Right cardiac atrium (tissue), 5 donors: ENCODE measurements around the gene CELF2. TPM values are rescaled to one million over a fixed set of nuclear protein-coding genes. Genes with fewer than 3 reads are reported as not detected.
A peak's percentile ranks its signal among the peaks of the same experiment; 100 is the strongest.

ENCODE experiments used
- ATAC-seq, 2 donors: fragments of 200-7000 bp; cut with Tn5 transposase; one replicate each; pipeline versions ENCODE4 v1.8.0 to v1.9.1; 2020; ENCODE audit warnings: moderate library complexity in 2 of 2, mild to moderate bottlenecking in 1 of 2
- DNase-seq, 3 donors: peaks; one replicate each; pipeline ENCODE4 v3.0.0-alpha.2; 2020
- H3K27ac ChIP-seq: one replicate; pipeline ENCODE4 v1.5.1; 2013; ENCODE audit warnings: mild to moderate bottlenecking, low read length, control low read depth, moderate library complexity
- H3K27me3 ChIP-seq: one replicate; pipeline ENCODE4 v1.6.1; 2013; ENCODE audit not compliant: control insufficient read depth, insufficient read depth
- H3K4me1 ChIP-seq: one replicate; pipeline ENCODE4 v1.6.1; 2013; ENCODE audit warnings: low read length; ENCODE audit not compliant: control insufficient read depth, insufficient read depth
- H3K4me3 ChIP-seq: one replicate; pipeline ENCODE4 v1.5.1; 2013; ENCODE audit warnings: low read length, control low read depth
- H3K9me3 ChIP-seq: one replicate; pipeline ENCODE4 v1.6.1; 2013; ENCODE audit warnings: low read length; ENCODE audit not compliant: control insufficient read depth
- WGBS: extraction: QIAGEN DNeasy Blood & Tissue Kit; methylation state at CpG from one replicate; pipeline ENCODE4 v1.1.7; 2013; 5-methylcytosine and 5-hydroxymethylcytosine counted together
- intact Hi-C, 4 donors: fragments of 100-400 bp; cut with DNase I; formaldehyde crosslinking; loops; one replicate each; pipeline versions ENCODE4 v1.11.0 to v1.14.0; 2022 to 2023
- polyA plus RNA-seq: library from polyadenylated mRNA; stranded (reverse); fragments of 200-250 nt; gene quantifications from one replicate; pipeline ENCODE4 v1.2.3, GENCODE V29; 2013
- total RNA-seq, 4 donors: library from RNA; stranded (reverse); fragmentation: NEBNext Ultra II Directional; extraction: Animal tissue kit (Norgen Biotek cat#: 25700); gene quantifications; one replicate each; pipeline ENCODE4 v1.2.1, GENCODE V29; 2021
- donor health status: healthy with polysubstance abuse.
- donor health status: DM: no; HTN: yes; CAD: no.
- donor health status: DM: no; HTN: no; CAD: no.
- donor health status: DM: no; HTN: yes; CAD: no; lungs with severe emphysema.
- donor health status: DM: yes; HTN: yes; CAD: no.

The CELF2 gene
- total and polyA plus RNA-seq, 5 donors = 19.4 to 87.0 (median 76.8) TPM

DNA sequence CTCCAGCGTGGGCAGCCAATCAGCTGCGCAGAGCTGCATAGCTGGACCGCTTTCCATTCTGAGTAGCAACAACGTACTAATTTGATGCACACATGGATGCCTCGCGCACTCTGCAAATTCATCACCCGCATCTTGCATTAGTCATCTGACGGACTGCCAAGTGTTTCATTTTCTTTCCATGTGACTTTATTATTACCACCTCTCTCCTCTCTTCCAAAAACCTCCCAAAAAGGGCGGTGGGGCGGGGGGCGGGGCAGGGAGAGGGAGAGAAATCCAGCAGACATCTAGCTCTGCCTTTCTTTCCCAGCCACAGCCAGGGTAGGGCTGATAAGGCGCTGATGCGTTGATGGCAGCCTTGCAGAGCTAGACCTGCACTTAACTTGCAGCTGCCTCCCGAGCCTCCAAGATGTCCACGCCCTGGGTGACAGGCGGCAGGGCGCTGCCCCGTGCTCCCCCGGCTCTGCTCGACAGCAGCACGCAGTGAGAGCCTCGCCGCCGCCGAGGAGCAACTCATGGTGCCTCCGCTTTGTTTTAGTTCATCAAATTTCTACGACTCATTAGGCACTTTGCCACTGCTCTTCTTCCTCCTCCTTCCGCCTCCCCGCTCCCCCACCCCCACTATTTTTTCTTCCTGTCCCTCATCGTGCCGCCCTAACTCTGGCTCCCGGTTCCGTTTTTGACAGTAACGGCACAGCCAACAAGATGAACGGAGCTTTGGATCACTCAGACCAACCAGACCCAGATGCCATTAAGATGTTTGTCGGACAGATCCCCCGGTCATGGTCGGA lies 147.3 kb downstream of the CELF2 start:
- DNase-seq = peak; percentile 63 to 89 (median 85)
- Histone ChIP-seq H3K9me3 (no peaks in the 10 kb centered on the region), H3K27ac (peak overlapping the region; percentile 90), H3K4me1 (peaks cover 14% of the 10 kb centered on the region), H3K4me3 (peak overlapping the region; percentile 78), H3K27me3 (no peaks in the 10 kb centered on the region)
- ATAC-seq = peak; percentile 76 to 81
- intact Hi-C loops = loop anchor here in 2 of 4 donors (10.0 kb wide), 2 partner anchors 50 to 90 kb away; no protein-coding TSS in a partner anchor
- WGBS = under 1% methylated on average over 38 of the region's 38 CpGs

GRCh38 chr10:11165591-11166543 lies 148.2 kb downstream of the CELF2 start:
- Histone ChIP-seq H3K27ac (peak overlapping the region; percentile 90), H3K4me3 (peak overlapping the region; percentile 78), H3K9me3 (no peaks in the 10 kb centered on the region), H3K27me3 (no peaks in the 10 kb centered on the region), H3K4me1 (peaks cover 14% of the 10 kb centered on the region)
- WGBS = 4% methylated on average over 44 of the region's 44 CpGs
- intact Hi-C loops = loop anchor here in 2 of 4 donors (10.0 kb wide), 2 partner anchors 51 to 89 kb away; no protein-coding TSS in a partner anchor
- ATAC-seq = peak; percentile 74 to 78
- peak; percentile 45 to 88 (median 86) for DNase-seq

DNA sequence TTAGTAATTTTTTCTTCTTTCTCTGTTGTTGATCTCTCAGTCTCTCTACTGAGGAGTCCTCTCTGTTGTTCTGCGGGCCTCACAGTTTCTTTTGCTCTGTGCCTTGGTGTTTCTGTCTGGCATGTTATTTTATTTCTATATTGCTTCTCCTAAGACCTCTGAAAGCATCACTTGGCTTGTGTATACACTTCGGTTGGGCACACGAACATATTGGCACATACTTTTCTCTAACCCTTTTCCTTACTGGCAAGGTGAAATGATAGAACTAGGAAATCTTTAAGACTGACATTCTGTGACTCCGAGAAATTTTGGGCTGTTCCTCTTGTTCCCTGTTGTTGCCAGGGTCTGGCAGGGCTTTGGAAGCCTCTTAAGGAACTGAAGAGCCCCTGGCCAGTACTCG lies 148.9 kb downstream of the CELF2 start:
- peak overlapping the region; percentile 78 for H3K4me3 ChIP-seq
- no peak for DNase-seq
- H3K9me3 ChIP-seq = no peaks in the 10 kb centered on the region
- H3K27ac ChIP-seq = no peak overlapping the region
- intact Hi-C loops = loop anchor here in 2 of 4 donors (10.0 kb wide), 2 partner anchors 52 to 88 kb away; no protein-coding TSS in a partner anchor
- H3K4me1 ChIP-seq = peaks cover 12% of the 10 kb centered on the region
- ATAC-seq = no peak
- H3K27me3 ChIP-seq = no peaks in the 10 kb centered on the region
- 54% methylated on average over 5 of the region's 5 CpGs for WGBS

DNA sequence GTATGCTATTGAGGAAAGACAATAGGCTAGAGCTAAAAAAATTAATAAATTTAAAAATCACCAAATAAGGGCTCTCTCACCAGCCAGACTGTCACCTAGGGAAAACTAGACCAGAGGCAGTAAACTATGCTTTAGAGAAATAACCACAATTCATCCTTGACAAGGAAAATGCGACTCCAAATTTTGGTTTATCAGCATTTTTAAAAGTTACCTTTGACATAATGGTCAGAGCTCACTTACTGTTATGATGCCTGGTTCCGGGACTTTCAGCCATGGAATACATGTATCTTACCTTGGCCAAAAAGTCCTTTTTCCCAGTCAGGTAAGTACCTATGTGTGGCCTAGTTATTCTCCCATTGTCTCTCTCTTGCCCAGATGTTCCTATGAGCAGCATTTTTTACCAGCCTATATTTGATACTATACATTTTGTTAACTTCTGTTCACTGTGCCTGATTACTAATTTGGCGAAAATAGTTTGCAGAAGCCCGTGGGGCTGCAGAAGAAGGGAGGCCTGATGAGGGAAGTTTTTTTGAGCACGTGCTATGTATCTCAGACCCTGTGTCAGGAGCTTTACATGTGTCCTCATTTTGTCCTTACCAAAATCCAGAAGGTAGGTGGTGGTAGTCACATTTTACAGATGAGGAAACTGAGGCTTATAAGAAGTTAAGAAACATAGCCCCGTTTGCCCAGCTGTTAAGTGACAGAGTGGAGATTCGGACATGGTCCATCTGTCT lies 149.7 kb downstream of the CELF2 start:
- intact Hi-C loops = loop anchor here in 2 of 4 donors (10.0 kb wide), 2 partner anchors 53 to 87 kb away; no protein-coding TSS in a partner anchor
- Histone ChIP-seq H3K9me3 (no peaks in the 10 kb centered on the region), H3K27me3 (no peaks in the 10 kb centered on the region), H3K27ac (no peak overlapping the region), H3K4me1 (peaks cover 12% of the 10 kb centered on the region), H3K4me3 (peak overlapping the region; percentile 20)
- 76% methylated on average over 7 of the region's 7 CpGs for WGBS
- DNase-seq (no peak), ATAC-seq (no peak)

GRCh38 chr10:11168423-11169090 lies 150.9 kb downstream of the CELF2 start:
- 65% methylated on average over 6 of the region's 6 CpGs for WGBS
- Histone ChIP-seq H3K4me1 (peaks cover 12% of the 10 kb centered on the region), H3K27me3 (no peaks in the 10 kb centered on the region), H3K9me3 (no peaks in the 10 kb centered on the region), H3K27ac (no peak overlapping the region), H3K4me3 (no peak overlapping the region)
- DNase-seq (no peak), ATAC-seq (no peak)
- intact Hi-C loops = loop anchor here in 2 of 4 donors (10.0 kb wide), 2 partner anchors 54 to 86 kb away; no protein-coding TSS in a partner anchor

GRCh38 chr10:11169976-11170375 lies 152.3 kb downstream of the CELF2 start:
- WGBS = 85% methylated on average over 2 of the region's 2 CpGs
- Histone ChIP-seq H3K4me1 (peaks cover 12% of the 10 kb centered on the region), H3K27me3 (no peaks in the 10 kb centered on the region), H3K4me3 (peak overlapping the region; percentile 18), H3K9me3 (no peaks in the 10 kb centered on the region), H3K27ac (no peak overlapping the region)
- ATAC-seq = no peak
- intact Hi-C loops = loop anchor here in 3 of 4 donors (10.0 kb wide), 3 partner anchors 55 to 105 kb away; no protein-coding TSS in a partner anchor
- DNase-seq = no peak

GRCh38 chr10:11170574-11170973 lies 152.9 kb downstream of the CELF2 start:
- 75% methylated on average over 8 of the region's 8 CpGs for WGBS
- intact Hi-C loops = loop anchor here in 1 of 4 donors (10.0 kb wide), 1 partner anchor 104 kb away; no protein-coding TSS in a partner anchor
- H3K4me3 ChIP-seq = peak overlapping the region; percentile 18
- H3K9me3 ChIP-seq = no peaks in the 10 kb centered on the region
- no peaks in the 10 kb centered on the region for H3K27me3 ChIP-seq
- H3K27ac ChIP-seq = no peak overlapping the region
- peaks cover 12% of the 10 kb centered on the region for H3K4me1 ChIP-seq
- DNase-seq (no peak), ATAC-seq (no peak)

DNA sequence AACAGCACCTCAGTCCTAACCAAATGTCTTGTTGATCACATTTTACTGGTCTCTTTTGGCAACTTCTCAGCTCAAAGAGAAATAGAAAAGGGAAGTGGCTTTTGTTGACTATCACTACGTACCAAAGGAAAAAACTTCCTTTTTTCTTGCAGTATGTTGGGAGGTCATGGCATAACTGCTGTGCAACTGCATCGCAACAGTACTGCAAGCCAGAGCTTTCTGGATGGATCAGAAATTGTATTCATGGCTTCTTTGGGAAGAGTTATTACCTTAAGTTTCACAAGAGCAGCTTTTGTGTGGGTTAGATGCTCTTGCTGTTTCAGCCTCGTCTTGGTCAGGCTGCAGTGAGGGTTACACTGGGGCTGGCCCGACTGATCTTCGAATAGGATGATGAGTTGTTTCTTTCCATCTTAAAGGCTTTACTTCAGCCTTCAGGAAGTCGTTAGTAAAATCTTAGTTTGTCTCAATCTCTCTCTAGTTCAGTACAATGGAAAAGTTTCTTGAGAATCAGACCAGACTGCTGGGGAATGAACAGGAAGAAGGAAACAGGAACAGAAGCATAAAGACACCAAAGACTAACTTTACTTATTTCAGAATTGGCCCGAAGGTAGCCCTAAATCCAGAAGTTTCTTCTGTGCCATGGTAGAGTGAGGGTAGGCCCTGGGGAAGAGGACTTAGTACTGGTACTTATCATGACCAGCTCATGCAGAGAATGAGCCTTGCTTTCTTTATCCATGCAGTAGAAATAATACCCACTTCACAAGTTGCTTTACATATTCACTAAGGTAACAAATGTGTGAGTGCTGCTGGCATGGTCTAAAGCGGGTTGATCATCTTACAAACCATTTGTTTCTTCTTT lies 153.6 kb downstream of the CELF2 start:
- H3K9me3 ChIP-seq = no peaks in the 10 kb centered on the region
- H3K27me3 ChIP-seq = no peaks in the 10 kb centered on the region
- H3K4me3 ChIP-seq = no peak overlapping the region
- DNase-seq (no peak), ATAC-seq (peak in 1 of 2 donors; percentile 27)
- WGBS = 63% methylated on average over 8 of the region's 8 CpGs
- peaks cover 10% of the 10 kb centered on the region for H3K4me1 ChIP-seq
- intact Hi-C loops = loop anchor here in 1 of 4 donors (10.0 kb wide), 1 partner anchor 104 kb away; no protein-coding TSS in a partner anchor
- H3K27ac ChIP-seq = peak overlapping the region; percentile 59

DNA sequence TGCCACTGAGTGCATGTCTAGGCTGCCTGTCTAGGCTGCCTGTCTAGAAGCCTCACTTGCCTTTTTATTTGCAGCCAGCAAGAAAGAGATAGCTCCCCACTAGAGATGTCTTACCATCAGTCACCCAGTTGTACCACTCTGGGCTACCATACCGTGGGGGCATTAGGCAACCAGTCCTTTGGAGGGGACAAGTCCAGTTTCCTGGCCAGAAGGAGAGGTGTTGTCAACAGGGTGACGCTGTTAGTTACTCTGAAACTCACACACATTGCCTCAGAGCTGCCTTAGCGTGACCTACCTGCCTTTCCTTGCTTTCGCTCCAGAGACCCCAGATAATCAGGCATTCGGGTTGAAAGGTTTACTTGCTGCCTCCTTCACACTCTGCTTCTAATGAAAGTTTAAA lies 155.4 kb downstream of the CELF2 start:
- no peak overlapping the region for H3K4me3 ChIP-seq
- whole genome bisulfite sequencing = 79% methylated on average over 5 of the region's 5 CpGs
- H3K27ac ChIP-seq = no peak overlapping the region
- no peak for ATAC-seq
- no peaks in the 10 kb centered on the region for H3K9me3 ChIP-seq
- H3K27me3 ChIP-seq = no peaks in the 10 kb centered on the region
- H3K4me1 ChIP-seq = peaks cover 18% of the 10 kb centered on the region
- DNase-seq = no peak
- intact Hi-C loops = loop anchor here in 1 of 4 donors (10.0 kb wide), 1 partner anchor 102 kb away; no protein-coding TSS in a partner anchor
